CD14-positive monocyte (primary cell): ENCODE measurements around the gene SLC25A17. TPM values are rescaled to one million over a fixed set of nuclear protein-coding genes. Genes with fewer than 3 reads are reported as not detected.

ENCODE experiments used
- DNase-seq, 3 donors: peaks; one replicate each; pipeline ENCODE4 v3.0.0-alpha.2; 2011 to 2022
- H2AFZ ChIP-seq: 2 replicates; pipeline ENCODE4 v1.6.0; 2012; ENCODE audit warnings: mild to moderate bottlenecking, low read depth, low read length, inconsistent platforms; ENCODE audit not compliant: insufficient read depth, poor library complexity, severe bottlenecking
- H3K27ac ChIP-seq, 2 donors: 1 replicate in 1 of 2; 2 replicates in 1 of 2; pipeline ENCODE4 v1.5.1; 2012 to 2013; ENCODE audit warnings: low read length in 2 of 2, control low read depth in 1 of 2, inconsistent platforms in 1 of 2, low read depth in 1 of 2, mild to moderate bottlenecking in 1 of 2
- H3K27me3 ChIP-seq, 2 donors: one replicate each; pipeline versions ENCODE4 v1.6.0 to v1.6.1; 2011 to 2013; ENCODE audit warnings: low read length in 2 of 2; ENCODE audit not compliant: control insufficient read depth in 2 of 2, insufficient read depth in 2 of 2
- H3K36me3 ChIP-seq, 2 donors: replicated peaks in 1 of 2; 1 replicate in 1 of 2; 2 replicates in 1 of 2; pipeline versions ENCODE4 v1.5.1 to v1.6.1; 2012 to 2013; ENCODE audit warnings: low read length in 2 of 2, control low read depth in 1 of 2, inconsistent platforms in 1 of 2, mild to moderate bottlenecking in 1 of 2; ENCODE audit not compliant: insufficient read depth in 2 of 2, control insufficient read depth in 1 of 2
- H3K4me1 ChIP-seq, 2 donors: 1 replicate in 1 of 2; 2 replicates in 1 of 2; pipeline versions ENCODE4 v1.5.1 to v1.6.1; 2012 to 2013; ENCODE audit warnings: low read length in 2 of 2, control low read depth in 1 of 2, inconsistent platforms in 1 of 2, mild to moderate bottlenecking in 1 of 2, moderate library complexity in 1 of 2; ENCODE audit not compliant: insufficient read depth in 2 of 2, control insufficient read depth in 1 of 2
- H3K4me2 ChIP-seq: replicated peaks from 2 replicates; pipeline ENCODE3; 2012; ENCODE audit warnings: low read length, moderate library complexity, mild to moderate bottlenecking; ENCODE audit not compliant: poor library complexity, severe bottlenecking; ENCODE audit errors: extremely low read depth
- H3K4me3 ChIP-seq, 3 experiments: fragments of 200-600 bp in 1 of 3; sonication (generic) in 1 of 3; replicated peaks in 1 of 3; 1 replicate in 2 of 3; 2 replicates in 1 of 3; pipeline ENCODE4 v1.5.1; 2011 to 2013; ENCODE audit warnings: low read length in 3 of 3, mild to moderate bottlenecking in 3 of 3, control low read depth in 2 of 3, low read depth in 2 of 3, inconsistent platforms in 1 of 3, moderate library complexity in 1 of 3
- H3K79me2 ChIP-seq: 2 replicates; pipeline ENCODE4 v1.6.0; 2012; ENCODE audit warnings: mild to moderate bottlenecking, control low read depth, inconsistent platforms, low read length, moderate library complexity; ENCODE audit not compliant: insufficient read depth
- H3K9ac ChIP-seq: 2 replicates; pipeline ENCODE4 v1.6.0; 2017; ENCODE audit warnings: low read length, mild to moderate bottlenecking; ENCODE audit not compliant: insufficient read depth, poor library complexity, severe bottlenecking
- H3K9me3 ChIP-seq, 2 donors: replicated peaks in 1 of 2; 1 replicate in 1 of 2; 2 replicates in 1 of 2; pipeline versions ENCODE4 v1.5.1 to v1.6.1; 2012 to 2013; ENCODE audit warnings: low read length in 2 of 2, control low read depth in 1 of 2; ENCODE audit not compliant: control insufficient read depth in 1 of 2, insufficient read depth in 1 of 2
- H4K20me1 ChIP-seq: 2 replicates; pipeline ENCODE4 v1.6.0; 2012; ENCODE audit warnings: mild to moderate bottlenecking, low read length, control low read depth, moderate library complexity; ENCODE audit not compliant: insufficient read depth
- H3K27ac Mint-ChIP-seq, 7 donors: one replicate each; pipeline ENCODE4 v1.8.0; 2020; ENCODE audit warnings: mild to moderate bottlenecking in 7 of 7, mixed read lengths in 7 of 7, moderate library complexity in 6 of 7, inconsistent platforms in 2 of 7
- H3K27me3 Mint-ChIP-seq, 3 donors: one replicate each; pipeline ENCODE4 v1.8.0; 2021 to 2022; ENCODE audit warnings: low read depth in 3 of 3, mild to moderate bottlenecking in 3 of 3, mixed read lengths in 3 of 3, moderate library complexity in 3 of 3, inconsistent platforms in 1 of 3
- H3K36me3 Mint-ChIP-seq, 2 donors: one replicate each; pipeline ENCODE4 v1.8.0; 2020; ENCODE audit warnings: mixed read lengths in 2 of 2, inconsistent platforms in 1 of 2, mild to moderate bottlenecking in 1 of 2
- H3K4me1 Mint-ChIP-seq: one replicate; pipeline ENCODE4 v1.8.0; 2020; ENCODE audit warnings: mild to moderate bottlenecking, mixed read lengths
- H3K4me3 Mint-ChIP-seq, 2 donors: one replicate each; pipeline ENCODE4 v1.8.0; 2020; ENCODE audit warnings: mild to moderate bottlenecking in 2 of 2, mixed read lengths in 2 of 2, moderate library complexity in 1 of 2
- H3K9me3 Mint-ChIP-seq, 7 donors: one replicate each; pipeline ENCODE4 v1.8.0; 2020 to 2022; ENCODE audit warnings: mixed read lengths in 7 of 7, mild to moderate bottlenecking in 6 of 7, moderate library complexity in 6 of 7, inconsistent platforms in 2 of 7
- WGBS: methylation state at CpG from one replicate; pipeline ENCODE4 v1.1.5; 2013; ENCODE audit warnings: missing lambda C conversion rate; ENCODE audit not compliant: insufficient coverage; 5-methylcytosine and 5-hydroxymethylcytosine counted together
- intact Hi-C, 2 donors: fragments of 100-400 bp; cut with micrococcal nuclease; formaldehyde crosslinking; loops; one replicate each; pipeline versions ENCODE4 v1.15.0 to v1.15.1; 2023
- polyA plus RNA-seq, 3 donors: library from polyadenylated mRNA; depleted of rRNA in 1 of 3; unstranded in 2 of 3; stranded (reverse) in 1 of 3; fragments of 300-500 nt in 2 of 3; fragments of >200 nt in 1 of 3; fragmentation: Illumina TruSeq in 2 of 3; gene quantifications; 1 replicate in 2 of 3; 2 replicates in 1 of 3; pipeline ENCODE4 v1.2.3, GENCODE V29; 2012 to 2021
- TF ChIP-seq, protein P1 (sequence below): fragments of 200-600 bp; IDR thresholded peaks from one replicate; pipeline ENCODE4 v1.8.0; 2022; ENCODE audit warnings: antibody characterized with exemption, mild to moderate bottlenecking

The SLC25A17 gene
- polyA plus RNA-seq, 3 donors: 7.3 to 10.6 (median 8.8) TPM

DNA sequence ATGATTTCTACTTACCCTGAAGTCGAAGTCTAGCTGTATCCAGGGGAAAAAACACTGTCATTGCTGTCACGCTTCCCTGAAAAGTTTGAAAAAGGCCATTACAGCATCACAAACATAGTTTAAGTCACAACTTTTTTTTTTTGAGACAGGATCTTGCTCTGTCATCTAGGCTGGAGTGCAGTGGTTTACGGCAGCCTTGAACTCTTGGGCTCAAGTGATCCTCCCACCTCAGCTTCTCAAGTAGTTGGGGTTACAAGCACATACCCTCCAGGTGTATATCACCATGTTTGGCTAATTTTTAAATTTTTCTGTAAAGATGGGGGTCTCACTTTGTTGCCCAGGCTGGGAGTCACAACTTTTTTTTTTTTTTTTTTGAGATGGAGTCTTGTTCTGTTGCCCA lies 20.1 kb downstream of the SLC25A17 start:
- H3K4me2 ChIP-seq: no peak overlapping the region
- no CpG with 5 or more reads among the region's 3 CpGs for WGBS
- TF ChIP-seq, protein P1, sequence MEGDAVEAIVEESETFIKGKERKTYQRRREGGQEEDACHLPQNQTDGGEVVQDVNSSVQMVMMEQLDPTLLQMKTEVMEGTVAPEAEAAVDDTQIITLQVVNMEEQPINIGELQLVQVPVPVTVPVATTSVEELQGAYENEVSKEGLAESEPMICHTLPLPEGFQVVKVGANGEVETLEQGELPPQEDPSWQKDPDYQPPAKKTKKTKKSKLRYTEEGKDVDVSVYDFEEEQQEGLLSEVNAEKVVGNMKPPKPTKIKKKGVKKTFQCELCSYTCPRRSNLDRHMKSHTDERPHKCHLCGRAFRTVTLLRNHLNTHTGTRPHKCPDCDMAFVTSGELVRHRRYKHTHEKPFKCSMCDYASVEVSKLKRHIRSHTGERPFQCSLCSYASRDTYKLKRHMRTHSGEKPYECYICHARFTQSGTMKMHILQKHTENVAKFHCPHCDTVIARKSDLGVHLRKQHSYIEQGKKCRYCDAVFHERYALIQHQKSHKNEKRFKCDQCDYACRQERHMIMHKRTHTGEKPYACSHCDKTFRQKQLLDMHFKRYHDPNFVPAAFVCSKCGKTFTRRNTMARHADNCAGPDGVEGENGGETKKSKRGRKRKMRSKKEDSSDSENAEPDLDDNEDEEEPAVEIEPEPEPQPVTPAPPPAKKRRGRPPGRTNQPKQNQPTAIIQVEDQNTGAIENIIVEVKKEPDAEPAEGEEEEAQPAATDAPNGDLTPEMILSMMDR: no peak
- H3K27me3 ChIP-seq: no peaks in the 10 kb centered on the region
- no peaks in the 10 kb centered on the region for H3K79me2 ChIP-seq
- peaks cover 0 to under 1% (median 0%) of the 10 kb centered on the region in 3 donors for H3K27me3 Mint-ChIP-seq
- H3K4me3 Mint-ChIP-seq: no peak overlapping the region
- no peak overlapping the region for H2AFZ ChIP-seq
- DNase-seq: no peak
- H3K4me3 ChIP-seq: no peak overlapping the region
- peaks cover 12 to 17% of the 10 kb centered on the region in 2 donors for H3K36me3 Mint-ChIP-seq
- intact Hi-C loops: no loop called here
- H3K27ac Mint-ChIP-seq: no peak overlapping the region
- no peaks in the 10 kb centered on the region for H3K9me3 ChIP-seq
- no peak overlapping the region for H3K27ac ChIP-seq
- H3K4me1 Mint-ChIP-seq: no peaks in the 10 kb centered on the region
- H3K9me3 Mint-ChIP-seq: no peaks in the 10 kb centered on the region
- no peak overlapping the region for H3K9ac ChIP-seq
- H3K36me3 ChIP-seq: no peaks in the 10 kb centered on the region
- no peaks in the 10 kb centered on the region for H4K20me1 ChIP-seq
- H3K4me1 ChIP-seq: no peaks in the 10 kb centered on the region

DNA sequence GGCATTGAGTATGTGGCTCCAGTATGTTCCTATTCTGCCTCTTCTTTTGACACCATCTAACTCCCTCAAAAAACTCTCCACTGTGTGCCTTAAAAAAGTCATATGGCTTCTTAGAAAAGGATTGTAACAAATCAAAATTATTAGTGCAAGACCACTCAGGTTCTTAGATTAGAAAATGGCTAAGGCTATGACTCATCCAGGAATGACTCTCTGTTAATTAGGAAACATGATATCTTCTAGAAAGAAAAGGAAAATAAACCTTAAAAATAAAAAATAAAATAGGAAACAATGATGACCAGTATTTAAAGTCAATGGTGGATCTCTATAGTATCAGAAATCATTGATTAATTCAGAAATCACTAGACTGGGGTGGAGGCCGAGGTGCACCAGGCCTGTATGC lies 21.7 kb downstream of the SLC25A17 start:
- H3K9ac ChIP-seq: no peak overlapping the region
- H3K4me3 ChIP-seq: no peak overlapping the region
- TF ChIP-seq, protein P1: no peak
- peaks cover 0 to 9% of the 10 kb centered on the region in 2 donors for H3K36me3 ChIP-seq
- no peak overlapping the region for H3K4me2 ChIP-seq
- no peaks in the 10 kb centered on the region for H3K4me1 Mint-ChIP-seq
- H3K27me3 ChIP-seq: no peaks in the 10 kb centered on the region
- no peak overlapping the region for H2AFZ ChIP-seq
- H3K79me2 ChIP-seq: no peaks in the 10 kb centered on the region
- no peaks in the 10 kb centered on the region for H3K9me3 ChIP-seq
- no peak overlapping the region for H3K27ac Mint-ChIP-seq
- H3K27me3 Mint-ChIP-seq: peaks cover 0 to 1% (median 0%) of the 10 kb centered on the region in 3 donors
- 100% methylated on average over 1 of the region's 1 CpG for WGBS
- H4K20me1 ChIP-seq: no peaks in the 10 kb centered on the region
- DNase-seq: no peak
- H3K4me1 ChIP-seq: no peaks in the 10 kb centered on the region
- peaks cover 13 to 25% of the 10 kb centered on the region in 2 donors for H3K36me3 Mint-ChIP-seq
- intact Hi-C loops: no loop called here
- no peak overlapping the region for H3K27ac ChIP-seq
- no peaks in the 10 kb centered on the region for H3K9me3 Mint-ChIP-seq
- no peak overlapping the region for H3K4me3 Mint-ChIP-seq
